Gastrocnemius medialis (tissue), 4 donors: ENCODE data around the gene MAPK8IP1.

ENCODE experiments used
- CTCF ChIP-seq, 5 experiments: fragments of 450-650 bp in 3 of 5; fragments of 200-600 bp in 2 of 5; sonication (generic) in 2 of 5; IDR thresholded peaks in 4 of 5; conservative IDR thresholded peaks in 1 of 5; 1 replicate in 4 of 5; 2 replicates in 1 of 5; pipeline ENCODE4 v1.5.1; 2016 to 2019; ENCODE audit warnings: antibody characterized with exemption in 5 of 5, mild to moderate bottlenecking in 3 of 5, moderate library complexity in 3 of 5
- POLR2A ChIP-seq, 2 donors: fragments of 450-650 bp; IDR thresholded peaks; one replicate each; pipeline ENCODE4 v1.6.1; 2017; ENCODE audit warnings: antibody characterized with exemption in 2 of 2, mild to moderate bottlenecking in 2 of 2, moderate library complexity in 2 of 2

DNA sequence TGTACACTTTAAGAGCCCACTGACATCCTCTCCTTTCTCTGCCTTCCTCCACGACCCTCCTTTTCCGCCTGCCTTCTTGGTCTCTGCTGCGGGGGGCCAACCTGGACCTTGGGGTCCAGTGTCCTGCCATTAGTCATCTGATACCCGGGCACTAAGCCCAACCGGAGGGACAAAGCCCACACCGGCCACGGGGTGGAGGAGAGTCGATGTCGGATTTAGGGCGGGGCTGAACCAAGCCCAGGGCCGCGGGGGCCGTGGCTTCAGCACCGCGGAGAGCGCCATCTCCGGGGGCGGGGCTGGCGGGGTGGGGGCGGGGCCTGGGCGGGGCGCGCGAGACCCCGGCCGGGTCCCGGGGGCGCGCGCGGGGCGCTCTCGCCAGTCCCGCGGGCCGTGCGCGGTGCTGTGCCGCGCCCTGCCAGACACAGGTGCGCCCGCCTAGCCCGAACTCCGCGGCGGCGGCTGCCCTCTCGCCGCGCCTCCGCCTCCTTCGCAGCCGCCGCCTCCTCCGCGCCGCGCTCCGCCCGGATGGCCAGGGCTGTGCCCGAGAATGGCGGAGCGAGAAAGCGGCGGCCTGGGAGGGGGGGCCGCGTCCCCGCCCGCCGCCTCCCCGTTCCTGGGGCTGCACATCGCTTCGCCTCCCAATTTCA is at the start of gene MAPK8IP1:
- TF ChIP-seq CTCF (IDR thresholded peaks at IDR 0.05 in 4 of 5, conservative IDR thresholded peaks at IDR 0.05 in 1 of 5) (no peak), POLR2A (IDR thresholded peaks at IDR 0.05) (no peak)
